Mammary epithelial cell (primary cell): ENCODE data around the gene TRIM50.

Experiments
- CTCF ChIP-seq, 2 donors: IDR thresholded peaks in 1 of 2; conservative IDR thresholded peaks in 1 of 2; 2 replicates each; pipeline ENCODE4 v1.5.1; 2011 to 2012; ENCODE audit warnings: inconsistent platforms in 2 of 2, low read length in 2 of 2, mild to moderate bottlenecking in 2 of 2, control low read depth in 1 of 2, low read depth in 1 of 2; ENCODE audit not compliant: insufficient read depth in 1 of 2; ENCODE audit errors: extremely low read depth in 1 of 2
- EZH2 ChIP-seq: IDR thresholded peaks from 2 replicates; pipeline ENCODE4 v1.6.1; 2012; ENCODE audit warnings: low read length, inconsistent platforms, borderline replicate concordance

DNA sequence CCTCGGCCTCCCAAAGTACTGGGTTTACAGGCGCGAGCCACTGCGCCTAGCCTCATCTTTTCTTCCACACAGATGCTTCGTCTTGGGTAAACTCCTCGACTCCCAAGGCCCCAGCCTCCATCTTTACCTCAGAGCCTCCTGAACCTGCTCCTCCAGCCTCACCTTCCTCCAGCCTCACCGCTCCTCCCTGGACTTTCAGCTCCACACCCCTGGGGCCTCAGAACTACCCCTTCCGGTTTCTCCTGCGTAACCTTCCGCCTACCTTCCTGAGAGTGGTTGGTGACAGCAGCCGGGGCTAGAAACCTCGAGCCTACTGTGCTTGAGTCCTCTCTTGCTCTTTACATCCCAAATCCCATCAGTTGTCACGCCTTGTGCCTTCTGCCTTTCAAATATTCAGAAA, 45.9 kb upstream of the TRIM50 start:
- TF ChIP-seq CTCF (conservative IDR thresholded peaks at IDR 0.05 in 1 of 2, IDR thresholded peaks at IDR 0.05 in 1 of 2; ENCODE audit: extremely low read depth in 1 of 2, insufficient read depth in 1 of 2, low read depth in 1 of 2, low read length in 2 of 2) (no peak), EZH2 (no peak)
